ENCODE results near the gene CPNE1.

DNA sequence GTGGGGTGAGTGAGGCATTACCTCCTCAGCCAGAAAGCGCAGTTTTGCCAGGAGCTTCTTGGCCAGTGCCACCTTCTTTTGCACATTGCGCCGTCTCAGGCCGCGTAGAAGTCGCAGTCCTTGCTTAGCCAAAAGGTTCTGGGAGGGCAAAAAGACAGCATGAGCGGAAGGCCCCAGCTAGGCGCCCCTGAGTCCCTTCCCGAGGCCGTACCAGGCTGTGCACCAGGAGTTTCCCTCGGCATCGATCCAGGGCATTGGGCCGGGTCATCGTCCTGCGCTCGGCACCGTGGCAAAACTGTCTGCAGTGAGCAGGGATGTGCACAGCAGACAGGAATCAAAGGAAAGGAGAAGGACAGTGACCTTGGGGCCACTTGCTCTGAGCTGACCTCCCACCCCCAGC is 69.2 kb downstream of the CPNE1 start:
- TF ChIP-seq POLR2A (IDR thresholded peaks at IDR 0.05), result no peak
- TF ChIP-seq CTCF (IDR thresholded peaks at IDR 0.05), result no peak
